HEK293 (cell line): Measurements from ENCODE around the gene COA1.
"Not testable (repeated sequence)": the region's sequence is repeated elsewhere in the genome, so short reads cannot be mapped to it uniquely, and the experiment has no call there.

Experiments used
- ATF2 ChIP-seq: fragments of 450-650 bp; formaldehyde crosslinking; IDR thresholded peaks from 2 replicates; pipeline ENCODE4 v1.5.1; 2016; ENCODE audit warnings: missing biosample characterization, missing genetic modification characterization, low read depth
- CTCF ChIP-seq: fragments of 450-650 bp; formaldehyde crosslinking; IDR thresholded peaks from 2 replicates; pipeline ENCODE4 v1.5.1; 2016; ENCODE audit warnings: missing biosample characterization, missing genetic modification characterization
- MZF1 ChIP-seq: fragments of 450-650 bp; formaldehyde crosslinking; IDR thresholded peaks from 2 replicates; pipeline ENCODE4 v1.5.1; 2017; ENCODE audit warnings: missing biosample characterization, missing genetic modification characterization, borderline replicate concordance
- REST ChIP-seq: fragments of 450-650 bp; formaldehyde crosslinking; IDR thresholded peaks from 2 replicates; pipeline ENCODE4 v1.5.1; 2016; ENCODE audit warnings: missing biosample characterization, missing genetic modification characterization
- SETDB1 ChIP-seq: IDR thresholded peaks from one replicate; pipeline ENCODE4 v1.6.1; 2017; ENCODE audit warnings: mild to moderate bottlenecking, low read length, moderate library complexity, mixed read lengths; ENCODE audit not compliant: insufficient read length
- TRIM28 ChIP-seq: IDR thresholded peaks from 2 replicates; pipeline ENCODE4 v1.6.1; 2011; ENCODE audit warnings: low read length, control low read depth, borderline replicate concordance
- ZBTB49 ChIP-seq: fragments of 450-650 bp; formaldehyde crosslinking; IDR thresholded peaks from 2 replicates; pipeline ENCODE4 v1.5.1; 2016; ENCODE audit warnings: missing biosample characterization, missing genetic modification characterization, low read depth
- ZNF280D ChIP-seq: fragments of 450-650 bp; formaldehyde crosslinking; IDR thresholded peaks from 2 replicates; pipeline ENCODE4 v1.5.1; 2016; ENCODE audit warnings: missing biosample characterization, missing genetic modification characterization
- ZNF416 ChIP-seq: fragments of 450-650 bp; formaldehyde crosslinking; IDR thresholded peaks from 2 replicates; pipeline ENCODE4 v1.5.1; 2016; ENCODE audit warnings: missing biosample characterization, missing genetic modification characterization
- ZNF549 ChIP-seq: fragments of 450-650 bp; IDR thresholded peaks from 2 replicates; pipeline ENCODE4 v1.5.1; 2018; ENCODE audit warnings: missing biosample characterization, missing genetic modification characterization, mild to moderate bottlenecking, inconsistent platforms, moderate library complexity
- ZNF629 ChIP-seq: fragments of 450-650 bp; formaldehyde crosslinking; IDR thresholded peaks from 2 replicates; pipeline ENCODE4 v1.5.1; 2017; ENCODE audit warnings: missing biosample characterization, missing genetic modification characterization

GRCh38 chr7:43775255-43775654 is 45.9 kb upstream of the COA1 start:
- TF ChIP-seq SETDB1; TRIM28; REST; ATF2; ZNF416 (tag by site-specific recombination); ZNF549; CTCF; ZNF280D (tag by site-specific recombination); MZF1 (tag by site-specific recombination); ZBTB49 (tag by site-specific recombination); ZNF629: not testable (repeated sequence)
